Measurements from ENCODE around the gene TP63. TPM values are rescaled to one million over a fixed set of nuclear protein-coding genes. Genes with fewer than 3 reads are reported as not detected.

Gene TP63
- total and polyA plus RNA-seq, 7 donors = under 0.01 to 0.28 (median 0.15) TPM; not detected in 3

DNA sequence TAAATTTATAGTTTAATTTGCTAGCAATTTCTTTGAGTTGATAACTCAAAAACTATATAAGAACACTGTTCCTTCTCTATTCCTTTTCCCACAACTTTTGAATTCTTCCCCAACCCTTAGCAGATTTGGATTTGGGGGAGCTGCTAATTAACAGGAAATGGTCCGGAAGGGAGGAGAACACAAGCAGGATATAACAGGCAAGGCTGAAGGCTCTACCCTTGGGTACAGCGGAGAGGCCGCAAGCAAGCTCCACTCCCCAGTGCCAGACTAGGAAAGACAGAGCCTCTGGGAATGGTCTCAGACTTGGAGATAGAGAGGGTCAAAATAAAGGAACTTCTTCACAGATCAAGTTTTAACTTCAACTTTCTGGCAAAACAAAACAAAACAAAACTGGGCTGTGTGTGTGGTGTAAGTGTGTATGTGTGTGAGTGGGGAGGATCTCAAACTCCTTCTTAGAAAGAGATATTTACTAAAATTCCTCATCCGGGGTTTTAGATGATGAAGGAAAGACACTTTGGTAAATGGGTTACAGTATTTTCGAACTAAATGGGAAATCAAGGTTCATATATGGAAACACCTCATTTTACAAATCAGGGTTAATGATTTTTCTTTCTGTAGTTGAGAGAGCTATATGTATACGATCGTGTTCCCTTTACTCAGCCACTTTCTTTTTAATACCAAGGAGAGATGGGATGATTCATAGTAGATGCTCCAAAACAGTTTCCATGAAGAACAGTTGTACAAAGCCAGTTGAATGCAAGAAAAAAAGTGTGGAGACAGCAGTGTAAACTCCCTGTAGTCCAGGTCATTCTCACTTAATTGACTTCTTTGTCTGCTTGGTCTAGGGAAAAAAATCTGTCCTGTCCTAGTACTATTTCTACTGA is 161.1 kb downstream of the TP63 start:
- Histone ChIP-seq H3K36me3 (no peaks in the 10 kb centered on the region), H3K4me1 (no peaks in the 10 kb centered on the region), H3K27me3 (no peaks in the 10 kb centered on the region), H3K9me3 (no peaks in the 10 kb centered on the region), H3K27ac (no peak overlapping the region), H3K4me3 (no peak overlapping the region)
- DNase-seq = no peak
- intact Hi-C loops (cut with DNase I) = no loop called here
- TF ChIP-seq POLR2A (IDR thresholded peaks at IDR 0.05) = no peak
- no peak for TF ChIP-seq POLR2AphosphoS5 (IDR thresholded peaks at IDR 0.05)
- TF ChIP-seq, protein P1, sequence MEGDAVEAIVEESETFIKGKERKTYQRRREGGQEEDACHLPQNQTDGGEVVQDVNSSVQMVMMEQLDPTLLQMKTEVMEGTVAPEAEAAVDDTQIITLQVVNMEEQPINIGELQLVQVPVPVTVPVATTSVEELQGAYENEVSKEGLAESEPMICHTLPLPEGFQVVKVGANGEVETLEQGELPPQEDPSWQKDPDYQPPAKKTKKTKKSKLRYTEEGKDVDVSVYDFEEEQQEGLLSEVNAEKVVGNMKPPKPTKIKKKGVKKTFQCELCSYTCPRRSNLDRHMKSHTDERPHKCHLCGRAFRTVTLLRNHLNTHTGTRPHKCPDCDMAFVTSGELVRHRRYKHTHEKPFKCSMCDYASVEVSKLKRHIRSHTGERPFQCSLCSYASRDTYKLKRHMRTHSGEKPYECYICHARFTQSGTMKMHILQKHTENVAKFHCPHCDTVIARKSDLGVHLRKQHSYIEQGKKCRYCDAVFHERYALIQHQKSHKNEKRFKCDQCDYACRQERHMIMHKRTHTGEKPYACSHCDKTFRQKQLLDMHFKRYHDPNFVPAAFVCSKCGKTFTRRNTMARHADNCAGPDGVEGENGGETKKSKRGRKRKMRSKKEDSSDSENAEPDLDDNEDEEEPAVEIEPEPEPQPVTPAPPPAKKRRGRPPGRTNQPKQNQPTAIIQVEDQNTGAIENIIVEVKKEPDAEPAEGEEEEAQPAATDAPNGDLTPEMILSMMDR (IDR thresholded peaks at IDR 0.05) = no peak
- TF ChIP-seq EP300 (IDR thresholded peaks at IDR 0.05) = no peak
- WGBS, 2 donors = 92 to 94% methylated on average over 7 of the region's 7 CpGs

DNA sequence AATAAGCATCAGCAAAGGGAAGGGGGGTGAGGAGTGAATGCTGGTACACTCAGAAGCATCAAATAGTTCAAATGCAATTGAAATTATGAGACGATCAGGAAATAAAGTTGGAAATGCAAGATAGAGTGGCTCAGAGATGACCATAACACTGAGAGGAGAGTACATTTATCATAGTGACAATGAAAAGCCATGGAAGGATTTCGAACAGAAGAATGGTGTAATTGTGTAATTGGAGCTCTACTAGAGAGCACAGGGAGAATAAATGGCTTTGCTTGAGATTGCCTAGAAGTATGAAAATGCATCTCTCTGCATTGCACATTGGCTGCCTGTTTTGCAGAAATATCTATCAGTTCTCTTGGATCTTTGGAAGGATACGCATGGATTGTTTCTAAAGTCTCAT is 163.3 kb downstream of the TP63 start:
- Histone ChIP-seq H3K27ac (no peak overlapping the region), H3K9me3 (no peaks in the 10 kb centered on the region), H3K36me3 (no peaks in the 10 kb centered on the region), H3K4me1 (no peaks in the 10 kb centered on the region), H3K27me3 (no peaks in the 10 kb centered on the region), H3K4me3 (no peak overlapping the region)
- intact Hi-C loops (cut with DNase I) = no loop called here
- TF ChIP-seq EP300 (IDR thresholded peaks at IDR 0.05) = no peak
- TF ChIP-seq POLR2A (IDR thresholded peaks at IDR 0.05) = no peak
- 85 to 95% methylated on average over 3 of the region's 3 CpGs for WGBS, 2 donors
- DNase-seq = no peak

DNA sequence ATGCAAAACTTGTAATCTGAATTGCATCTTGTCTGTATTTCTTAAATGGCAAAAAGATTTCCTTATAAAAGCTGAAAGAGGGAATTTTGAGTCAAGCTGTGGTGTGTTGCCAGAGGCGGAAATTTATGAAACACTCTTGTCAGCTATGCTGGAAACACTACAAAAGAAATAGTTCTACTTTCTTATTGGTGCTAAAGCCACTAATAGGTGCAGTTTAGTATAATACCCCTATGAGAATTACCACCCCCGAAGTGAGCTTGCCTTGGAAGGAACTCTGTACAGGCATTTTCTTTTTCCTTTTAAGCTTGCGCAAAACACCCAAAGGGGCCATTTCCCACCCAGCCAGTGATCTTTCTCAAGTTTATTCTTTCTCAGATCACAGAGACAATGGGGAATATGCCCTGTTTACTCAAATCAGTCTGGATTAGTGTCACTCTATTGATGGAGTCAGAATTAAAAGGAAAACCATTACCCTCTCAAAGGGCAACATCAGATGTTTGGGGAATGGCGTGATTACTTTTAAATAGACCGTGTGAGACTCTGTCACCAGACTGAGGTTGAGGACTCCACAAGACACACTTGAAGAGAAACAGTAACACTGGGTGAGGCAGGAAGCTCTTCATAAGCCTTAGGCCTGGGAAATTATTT is 166.0 kb downstream of the TP63 start:
- H3K4me3 ChIP-seq = no peak overlapping the region
- H3K36me3 ChIP-seq = no peaks in the 10 kb centered on the region
- H3K4me1 ChIP-seq = no peaks in the 10 kb centered on the region
- H3K27me3 ChIP-seq = no peaks in the 10 kb centered on the region
- no peak overlapping the region for H3K27ac ChIP-seq
- no peaks in the 10 kb centered on the region for H3K9me3 ChIP-seq
- intact Hi-C loops (cut with DNase I) = no loop called here
- WGBS, 2 donors = 87 to 92% methylated on average over 5 of the region's 5 CpGs
- no peak for TF ChIP-seq EP300 (IDR thresholded peaks at IDR 0.05)
- TF ChIP-seq, protein P1 (IDR thresholded peaks at IDR 0.05) = no peak
- no peak for TF ChIP-seq POLR2AphosphoS5 (IDR thresholded peaks at IDR 0.05)
- no peak for TF ChIP-seq POLR2A (IDR thresholded peaks at IDR 0.05)
- no peak for DNase-seq

DNA sequence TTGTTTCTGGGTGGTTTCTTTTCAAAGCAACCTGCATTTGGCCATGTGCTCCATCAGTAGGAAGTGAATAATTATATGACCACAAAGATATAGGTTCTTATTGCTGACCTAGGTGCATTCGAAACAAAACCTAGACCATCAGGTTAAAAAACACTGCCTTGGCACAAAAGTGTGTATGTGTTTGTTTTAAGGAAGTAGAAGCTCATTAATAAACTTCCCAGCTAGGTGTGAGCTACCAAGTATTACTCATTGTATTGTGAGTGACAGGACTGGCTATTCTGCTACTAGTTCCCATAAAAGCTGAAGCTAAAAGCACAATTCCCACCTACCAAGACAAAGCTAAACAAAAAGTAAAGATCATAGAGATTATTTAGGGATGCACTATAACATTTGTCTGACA is 168.2 kb downstream of the TP63 start:
- intact Hi-C loops (cut with DNase I) = no loop called here
- 68 to 69% methylated on average over 1 of the region's 1 CpG for whole genome bisulfite sequencing, 2 donors

DNA sequence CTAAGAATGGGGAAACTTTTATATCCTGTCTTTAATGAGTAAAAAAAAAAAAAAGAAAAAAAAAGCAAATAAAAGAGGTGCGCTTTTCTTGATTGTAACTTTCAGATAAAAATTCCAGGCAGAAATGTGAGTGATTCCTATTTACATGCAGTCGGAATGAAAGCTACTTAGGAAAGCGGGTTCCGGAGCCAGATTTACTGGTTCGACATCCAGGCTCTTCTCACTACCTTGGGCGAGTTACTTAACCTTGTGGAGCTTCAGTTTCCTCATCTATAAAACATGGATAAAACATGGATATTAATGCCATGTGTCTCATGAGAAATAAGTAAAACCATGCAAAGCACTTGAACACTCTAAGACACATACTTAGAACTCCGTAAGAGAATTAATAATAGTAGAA is 169.2 kb downstream of the TP63 start:
- Histone ChIP-seq H3K4me3 (no peak overlapping the region), H3K27ac (no peak overlapping the region), H3K27me3 (no peaks in the 10 kb centered on the region), H3K9me3 (no peaks in the 10 kb centered on the region), H3K4me1 (no peaks in the 10 kb centered on the region), H3K36me3 (no peaks in the 10 kb centered on the region)
- intact Hi-C loops (cut with DNase I) = no loop called here
- DNase-seq = no peak
- WGBS, 2 donors = 96 to 98% methylated on average over 7 of the region's 7 CpGs
- no peak for TF ChIP-seq EP300 (IDR thresholded peaks at IDR 0.05)
- TF ChIP-seq POLR2A (IDR thresholded peaks at IDR 0.05) = no peak
- TF ChIP-seq, protein P1 (IDR thresholded peaks at IDR 0.05) = no peak
- no peak for TF ChIP-seq POLR2AphosphoS5 (IDR thresholded peaks at IDR 0.05)

More for the DNA sequence above, 168.2 kb downstream of the TP63 start:
- TF ChIP-seq, protein P1 (IDR thresholded peaks at IDR 0.05) = no peak
- TF ChIP-seq POLR2AphosphoS5 (IDR thresholded peaks at IDR 0.05) (no peak), EP300 (IDR thresholded peaks at IDR 0.05) (no peak), POLR2A (IDR thresholded peaks at IDR 0.05) (no peak)
- no peaks in the 10 kb centered on the region for H3K36me3 ChIP-seq
- H3K9me3 ChIP-seq = no peaks in the 10 kb centered on the region
- H3K4me3 ChIP-seq = no peak overlapping the region
- H3K27ac ChIP-seq = no peak overlapping the region
- no peak for DNase-seq
- H3K27me3 ChIP-seq = no peaks in the 10 kb centered on the region
- H3K4me1 ChIP-seq = no peaks in the 10 kb centered on the region

Data from sigmoid colon (tissue), 7 donors.